HG03460 (cell line): ENCODE results near the gene ZBTB7C.

Experiments
- ATAC-seq: cut with Tn5 transposase; IDR thresholded peaks from one replicate; pipeline ENCODE4 v1.9.1; 2021; ENCODE audit not compliant: unreplicated experiment

The ZBTB7C gene

GRCh38 chr18:48197819-48198218 lies 211.4 kb downstream of the ZBTB7C start:
- ATAC-seq = no peak

DNA sequence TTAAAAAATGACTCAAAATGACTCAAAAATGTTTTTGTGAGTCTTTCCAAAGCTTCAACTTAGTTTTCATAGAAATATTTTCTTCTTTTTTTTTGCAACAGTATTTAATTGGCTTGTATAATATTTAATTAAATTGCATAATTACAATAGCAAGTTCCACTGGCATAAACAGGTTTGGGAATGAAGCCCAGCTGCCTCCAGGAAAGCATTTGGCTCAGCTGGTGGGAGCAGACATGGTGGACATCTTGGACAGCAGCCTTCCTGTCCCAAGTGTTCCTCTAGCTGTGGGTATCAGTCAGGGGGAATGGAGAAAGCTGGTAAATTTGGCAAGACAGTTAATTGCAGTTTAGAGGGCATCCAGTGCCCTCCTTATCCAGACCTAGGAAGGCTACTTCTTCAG lies 213.4 kb downstream of the ZBTB7C start:
- ATAC-seq = no peak

GRCh38 chr18:48194591-48195181 lies 214.5 kb downstream of the ZBTB7C start:
- ATAC-seq = no peak

DNA sequence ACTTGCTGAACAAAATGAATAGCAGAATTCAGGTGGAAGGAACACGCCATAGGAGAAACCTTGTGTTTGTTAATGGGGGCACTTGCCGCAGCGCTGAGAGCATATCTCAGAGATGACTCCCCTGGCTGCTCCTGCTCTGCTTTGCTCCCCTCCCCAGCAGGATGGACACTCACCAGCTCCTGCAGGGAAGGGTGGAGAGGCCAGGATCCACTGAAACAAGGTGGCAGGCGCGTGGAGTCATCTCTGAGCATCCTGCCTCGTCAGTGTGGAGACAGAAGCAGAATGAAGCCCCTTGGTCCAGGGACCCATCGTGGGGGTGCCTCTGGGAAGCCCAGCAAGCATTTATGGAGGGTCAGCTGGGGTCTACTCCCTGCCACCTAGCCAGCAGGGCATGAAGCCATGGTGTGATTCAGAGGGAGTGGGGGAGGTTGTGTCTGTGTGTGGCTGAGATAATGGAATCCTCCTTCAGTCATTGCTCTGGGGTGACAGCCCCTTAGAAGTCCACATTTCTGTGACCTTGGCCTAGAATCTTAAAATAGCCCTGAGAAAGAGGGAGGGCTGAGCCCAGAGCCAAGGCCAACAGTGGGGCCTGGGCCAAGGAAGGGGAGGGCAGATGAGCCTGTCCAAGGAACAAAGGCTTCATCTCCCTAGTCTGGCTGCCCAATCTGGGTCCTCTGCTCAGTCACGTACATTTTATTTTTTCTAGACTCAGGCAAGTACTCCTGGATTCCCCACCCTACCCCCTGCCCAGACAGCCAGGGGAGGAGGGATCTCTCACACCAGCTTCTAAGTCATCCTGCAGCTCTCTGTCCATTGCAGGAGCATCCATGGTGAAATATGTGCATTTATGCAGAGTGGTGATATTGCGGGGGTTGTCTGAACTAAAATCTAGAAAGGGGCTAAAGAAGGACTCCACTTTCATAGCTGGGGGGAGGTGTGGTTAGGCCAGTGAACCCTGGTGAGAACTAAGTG lies 215.4 kb downstream of the ZBTB7C start:
- ATAC-seq = no peak

DNA sequence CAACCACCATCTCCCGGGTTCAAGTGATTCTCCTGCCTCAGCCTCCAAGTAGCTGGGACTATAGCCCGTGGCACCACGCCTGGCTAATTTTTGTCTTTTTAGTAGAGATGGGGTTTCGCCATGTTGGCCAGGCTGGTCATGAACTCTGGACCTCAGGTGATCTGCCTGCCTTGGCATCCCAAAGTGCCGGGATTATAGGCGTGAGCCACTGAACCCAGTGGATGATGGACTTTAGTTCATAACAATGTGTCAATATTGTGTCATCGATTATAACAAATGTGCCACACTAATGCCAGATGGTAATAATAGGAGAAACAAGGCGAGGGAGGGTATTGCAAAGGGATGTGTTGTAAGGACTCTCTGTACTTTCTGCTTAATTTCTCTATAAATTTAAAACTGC lies 216.6 kb downstream of the ZBTB7C start:
- ATAC-seq = no peak

GRCh38 chr18:48191494-48191893 lies 217.7 kb downstream of the ZBTB7C start:
- no peak for ATAC-seq

- no peak for ATAC-seq
These were observed 218.2 kb downstream of the ZBTB7C start for GRCh38 chr18:48190994-48191393.

GRCh38 chr18:48188609-48189008 lies 220.6 kb downstream of the ZBTB7C start:
- ATAC-seq = no peak

DNA sequence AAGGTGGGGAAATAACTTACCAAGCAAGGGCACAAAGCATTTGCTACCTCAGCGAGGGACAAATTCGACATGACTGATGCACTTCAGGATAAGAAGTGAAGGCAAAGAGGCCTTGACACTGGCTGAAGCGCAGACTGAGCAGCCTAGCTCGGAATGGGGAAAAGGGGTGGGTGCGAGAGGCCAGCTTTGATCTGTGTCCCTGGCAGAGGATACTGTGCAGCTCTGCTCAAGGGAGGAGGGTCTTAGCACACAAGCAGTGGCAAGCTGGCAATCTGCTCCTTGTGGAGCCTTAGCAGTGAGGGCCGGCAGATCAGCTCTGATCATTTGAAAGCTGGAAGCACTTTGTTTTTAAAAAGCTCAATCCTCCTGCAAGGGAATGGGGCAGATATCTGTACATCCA lies 222.3 kb downstream of the ZBTB7C start:
- ATAC-seq = no peak

DNA sequence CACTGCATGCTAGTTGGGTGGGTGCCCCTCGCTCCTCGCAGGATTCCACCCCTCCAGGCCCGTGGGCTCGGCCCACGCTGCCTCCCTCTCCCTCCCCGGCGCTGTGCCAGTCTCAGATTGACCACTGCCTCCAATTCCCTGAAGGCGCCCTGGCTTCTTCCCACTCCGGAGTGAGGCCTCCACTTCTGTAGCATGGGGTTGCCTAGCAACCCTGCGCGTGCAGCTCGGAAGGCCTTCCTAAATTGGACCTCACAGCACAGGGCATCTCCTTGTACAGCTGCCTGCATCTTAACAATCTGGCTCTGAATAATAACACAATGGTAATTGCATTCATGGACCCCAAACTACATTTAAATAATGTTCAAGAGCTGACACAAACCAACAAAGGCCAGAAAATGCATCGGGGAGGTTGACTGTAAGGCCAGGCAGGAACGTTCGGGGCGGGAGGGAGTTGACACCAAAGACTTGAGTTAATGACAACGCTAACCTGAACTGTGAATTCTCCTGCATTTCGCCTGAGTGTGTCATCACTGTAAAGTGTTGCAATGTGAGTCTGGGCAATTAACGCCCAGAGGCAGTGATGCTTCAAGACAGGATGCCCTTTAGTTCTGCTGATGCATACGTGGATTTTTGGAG lies 222.9 kb downstream of the ZBTB7C start:
- ATAC-seq = no peak

DNA sequence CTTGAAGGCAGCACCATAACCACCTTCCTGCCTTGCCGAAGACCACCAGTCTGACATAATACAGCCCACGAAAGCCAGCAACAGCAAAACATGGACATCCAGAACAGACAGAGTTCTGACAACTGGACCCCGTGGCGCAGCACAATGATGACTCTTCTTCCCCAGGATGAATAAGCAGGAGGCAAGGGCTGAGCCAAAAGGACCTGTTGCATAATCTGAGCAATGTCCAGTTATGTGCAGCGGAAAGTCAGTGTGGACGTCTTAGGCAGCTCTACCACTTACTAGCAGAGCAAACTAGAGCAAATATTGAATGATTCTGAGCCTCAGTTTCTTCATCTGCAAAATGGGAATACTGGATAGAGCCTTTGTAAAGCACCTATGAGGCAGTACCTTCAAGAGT lies 225.1 kb downstream of the ZBTB7C start:
- ATAC-seq = no peak

GRCh38 chr18:48183613-48184012 lies 225.6 kb downstream of the ZBTB7C start:
- no peak for ATAC-seq

GRCh38 chr18:48182779-48183178 lies 226.4 kb downstream of the ZBTB7C start:
- no peak for ATAC-seq

- ATAC-seq = no peak
These were observed 227.3 kb downstream of the ZBTB7C start for GRCh38 chr18:48181857-48182256.

- no peak for ATAC-seq
These were observed 227.9 kb downstream of the ZBTB7C start for GRCh38 chr18:48181087-48181823.

DNA sequence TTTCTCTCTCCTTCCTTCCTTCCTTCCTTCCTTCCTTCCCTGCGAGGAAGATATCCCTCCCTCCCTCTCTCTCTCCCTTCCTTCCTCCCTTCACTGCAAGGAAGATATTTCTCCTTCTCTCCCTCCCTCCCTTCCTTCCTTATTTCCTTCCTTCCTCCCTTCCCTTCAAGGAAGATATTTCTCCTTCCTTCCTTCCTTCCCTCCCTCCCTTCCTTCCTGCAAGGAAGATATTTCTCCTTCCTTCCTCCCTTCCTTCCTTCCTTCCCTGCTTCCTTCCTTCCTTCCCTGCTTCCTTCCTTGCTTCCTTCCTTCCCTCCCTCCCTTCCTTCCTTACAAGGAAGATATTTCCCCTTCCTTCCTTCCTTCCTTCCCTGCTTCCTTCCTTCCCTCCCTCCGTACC lies 229.5 kb downstream of the ZBTB7C start:
- no peak for ATAC-seq

DNA sequence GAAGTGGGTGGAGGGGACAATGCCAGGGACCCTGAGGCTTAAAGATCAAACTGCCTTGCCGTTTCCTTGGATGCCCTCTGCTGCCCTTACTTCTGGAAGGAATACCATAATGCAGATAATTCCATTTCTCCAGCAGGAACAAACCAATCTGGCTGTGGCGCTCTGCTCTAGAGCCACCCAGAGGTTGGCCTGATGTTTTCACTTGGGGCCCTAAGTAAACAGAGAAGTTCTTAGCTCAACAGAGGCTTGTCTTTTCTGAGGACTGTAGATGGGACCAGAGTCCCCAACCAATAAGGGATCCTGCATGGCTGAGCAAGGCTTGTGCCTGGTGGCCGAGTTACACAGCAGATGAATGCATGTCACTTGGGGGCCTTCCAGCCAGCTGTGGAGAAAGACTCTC lies 230.2 kb downstream of the ZBTB7C start:
- no peak for ATAC-seq

DNA sequence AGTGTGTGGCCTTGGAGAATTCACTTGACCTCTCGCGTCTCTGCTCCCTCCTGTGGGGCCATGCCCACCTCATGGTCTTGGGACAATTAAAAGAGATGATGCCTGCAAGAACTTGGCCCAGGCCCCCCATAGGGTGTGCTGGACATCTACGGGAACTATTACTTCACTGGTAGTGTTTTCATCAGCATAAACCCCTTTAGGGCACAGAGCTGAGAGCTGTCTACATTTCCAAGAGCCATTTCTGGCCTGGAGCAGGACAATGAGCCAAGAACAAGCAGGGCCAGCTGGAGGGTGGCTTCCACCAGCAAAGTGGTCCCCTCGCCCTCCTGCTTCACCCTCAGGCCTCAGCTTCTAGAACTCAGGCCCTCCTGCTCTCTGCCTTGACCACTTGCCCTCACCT lies 232.3 kb downstream of the ZBTB7C start:
- ATAC-seq = no peak

DNA sequence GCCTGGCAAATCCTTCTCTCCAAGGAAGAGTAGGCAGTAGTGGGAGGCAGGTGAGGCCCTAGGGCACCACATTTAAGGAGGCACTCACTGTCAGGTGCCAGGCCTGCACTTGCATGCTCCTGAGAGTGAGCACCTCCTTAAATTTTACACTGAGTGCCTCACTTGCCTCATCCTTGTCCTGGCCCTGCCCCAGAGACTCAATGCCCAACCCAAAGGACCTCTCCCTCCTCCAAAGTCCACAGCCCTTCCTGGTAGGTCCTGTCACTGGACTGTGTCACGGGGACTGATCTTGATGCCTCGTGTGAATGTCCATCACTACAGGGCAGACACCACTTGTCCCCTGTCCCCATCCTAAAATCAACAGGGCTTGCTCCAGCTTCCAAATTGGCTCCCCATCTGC lies 235.6 kb downstream of the ZBTB7C start:
- ATAC-seq = no peak

DNA sequence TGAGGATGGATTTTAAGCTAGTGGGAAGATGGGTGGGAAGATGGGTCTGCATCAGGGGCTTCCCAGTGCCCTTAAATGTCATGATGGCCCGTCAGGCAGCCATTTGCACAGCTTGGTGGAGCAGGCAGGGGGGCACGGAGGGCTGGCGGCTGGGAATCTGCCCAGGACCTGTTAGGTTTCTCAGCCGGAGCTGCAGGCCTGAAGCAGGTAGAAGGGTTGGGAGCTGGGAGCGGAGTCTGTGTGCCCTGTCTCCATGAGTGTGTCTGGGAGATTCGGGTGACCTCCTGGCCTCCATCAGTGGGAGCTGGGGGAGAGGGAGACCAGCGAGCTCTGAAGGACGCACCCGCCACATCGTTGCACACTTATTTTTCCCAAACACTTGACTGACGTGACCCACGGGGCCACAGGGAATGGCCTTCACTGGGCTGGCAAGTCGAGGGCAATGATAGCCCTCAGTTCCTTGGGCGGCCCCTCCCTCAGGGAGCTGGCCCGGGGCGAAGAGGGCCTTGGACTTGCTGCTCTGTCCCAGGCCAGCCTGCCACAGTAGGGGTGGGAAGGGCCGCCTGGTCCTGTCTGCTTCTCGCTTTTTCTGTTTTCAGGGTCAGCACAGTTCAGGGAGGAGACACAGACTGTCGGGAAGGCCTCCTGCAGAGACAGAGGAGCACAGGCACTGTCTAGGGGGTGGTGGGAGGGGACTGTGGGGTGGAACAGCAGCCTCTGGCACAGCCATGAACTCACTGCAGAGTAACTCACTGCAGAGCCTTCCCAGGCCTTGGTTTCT lies 236.8 kb downstream of the ZBTB7C start:
- ATAC-seq = no peak
